GM11168 (cell line): ENCODE measurements around the gene GABRB1.

Experiments
- in situ Hi-C: fragments of 300-500 bp; cut with MboI; formaldehyde crosslinking; loops from one replicate; pipeline ENCODE4 v1.12.0; 2022; ENCODE audit warnings: low sequenced_read_pairs; ENCODE audit not compliant: unreplicated experiment

The GABRB1 gene

GRCh38 chr4:47194036-47194737, 162.8 kb downstream of the GABRB1 start:
- in situ Hi-C loops = no loop called here

- in situ Hi-C loops = no loop called here
These were observed 164.3 kb downstream of the GABRB1 start for GRCh38 chr4:47195706-47196105.

- in situ Hi-C loops = no loop called here
These were observed 167.4 kb downstream of the GABRB1 start for GRCh38 chr4:47198791-47199190.

- in situ Hi-C loops = no loop called here
These were observed 172.2 kb downstream of the GABRB1 start for GRCh38 chr4:47203593-47203992.

GRCh38 chr4:47207555-47207954, 176.2 kb downstream of the GABRB1 start:
- in situ Hi-C loops = no loop called here

GRCh38 chr4:47209833-47210232, 178.5 kb downstream of the GABRB1 start:
- in situ Hi-C loops = no loop called here

DNA sequence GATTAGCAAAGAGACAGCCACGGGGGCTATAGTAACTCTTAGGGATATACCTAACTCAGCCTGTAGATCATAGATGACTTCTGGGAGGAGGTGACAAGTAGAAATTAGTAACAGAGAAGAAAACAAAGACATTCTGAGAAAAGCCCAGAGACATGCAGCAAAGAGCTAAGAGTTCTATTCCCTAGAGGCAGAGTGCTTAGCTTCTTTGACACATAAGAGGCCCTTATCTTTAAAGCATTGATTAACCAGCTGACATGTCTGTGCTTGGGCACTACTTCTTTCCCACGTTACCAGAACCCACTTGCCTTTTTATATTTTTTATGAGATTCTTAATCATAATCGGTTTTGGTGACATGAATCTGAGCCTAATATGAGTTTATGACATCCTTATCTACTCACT, 179.5 kb downstream of the GABRB1 start:
- in situ Hi-C loops = no loop called here

DNA sequence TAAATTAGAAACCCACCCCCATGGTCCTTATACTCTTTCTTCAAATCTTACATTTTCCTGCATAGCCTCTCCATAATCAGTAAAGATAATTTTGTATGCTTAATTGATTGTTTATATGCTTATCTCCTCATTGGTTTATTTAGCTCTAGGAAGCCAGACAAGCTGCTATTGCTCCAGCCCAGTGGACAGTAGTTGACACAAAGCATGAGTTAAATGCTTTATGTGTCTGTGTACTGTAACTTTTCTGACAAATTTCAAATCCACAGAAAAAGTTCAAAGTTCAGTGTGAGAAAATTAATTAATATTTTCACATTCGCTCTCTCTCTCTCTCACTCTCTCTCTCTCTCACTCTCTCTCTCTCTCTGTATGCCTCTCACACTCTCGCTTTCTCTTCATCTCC, 181.7 kb downstream of the GABRB1 start:
- in situ Hi-C loops = no loop called here

- in situ Hi-C loops = no loop called here
These were observed 182.2 kb downstream of the GABRB1 start for GRCh38 chr4:47213539-47213938.

DNA sequence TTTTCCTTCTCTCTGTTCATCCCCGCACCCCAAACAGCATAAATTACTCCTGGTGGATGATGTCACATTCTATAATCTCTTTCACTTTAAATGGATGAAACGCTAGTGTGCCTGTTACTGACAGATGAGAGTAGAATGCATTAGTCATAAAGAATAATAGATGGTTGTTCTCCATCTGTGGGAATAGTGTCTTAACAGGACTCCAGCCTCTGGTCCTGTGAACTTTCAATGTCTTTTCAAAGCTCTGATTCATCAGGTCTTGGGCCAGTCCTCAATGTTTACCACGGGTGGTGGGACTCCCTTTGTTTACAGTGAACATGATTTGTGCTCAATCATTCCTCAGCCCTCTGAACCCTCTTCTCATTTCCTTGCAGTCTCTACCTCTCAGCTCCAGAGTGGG, 182.6 kb downstream of the GABRB1 start:
- in situ Hi-C loops = no loop called here

- in situ Hi-C loops = no loop called here
These were observed 184.4 kb downstream of the GABRB1 start for GRCh38 chr4:47215759-47216158.

DNA sequence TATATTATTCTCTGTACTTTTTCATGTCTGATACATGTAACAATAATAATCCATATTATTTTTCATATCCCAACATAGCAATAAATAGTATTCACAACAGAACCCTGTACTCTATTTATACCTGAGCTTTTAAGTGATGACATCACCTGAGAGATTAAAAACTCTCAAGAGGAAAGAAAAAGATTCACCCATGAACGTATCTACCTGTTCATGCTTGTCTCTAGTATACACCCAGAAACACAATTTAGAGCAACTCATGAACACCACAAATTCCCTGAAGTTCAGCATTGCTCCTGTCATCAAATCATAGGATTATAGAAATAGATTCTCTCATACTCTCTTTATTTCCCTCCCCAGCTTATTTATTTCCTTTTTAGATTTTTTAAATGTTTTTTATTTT, 185.9 kb downstream of the GABRB1 start:
- in situ Hi-C loops = no loop called here

- in situ Hi-C loops = no loop called here
These were observed 186.5 kb downstream of the GABRB1 start for GRCh38 chr4:47217884-47218283.

- in situ Hi-C loops = no loop called here
These were observed 187.3 kb downstream of the GABRB1 start for GRCh38 chr4:47218631-47219030.

DNA sequence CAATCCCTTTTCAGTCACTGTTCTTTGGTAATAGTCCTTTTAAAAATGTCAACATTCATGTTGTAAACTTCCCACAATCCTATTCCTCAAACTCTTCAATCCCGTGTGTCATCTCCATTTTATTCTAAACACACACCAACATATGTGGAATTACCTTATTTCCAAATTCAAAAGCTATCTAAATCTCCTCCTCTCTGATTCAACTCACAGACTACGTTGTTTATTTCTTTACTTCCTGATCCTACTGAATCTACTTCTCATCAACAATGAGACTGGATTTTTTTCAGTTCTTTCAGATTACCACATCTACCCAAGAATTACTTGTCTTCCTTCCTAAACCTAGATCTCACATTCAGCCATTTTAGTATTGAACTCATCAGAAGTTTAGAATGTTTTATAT, 188.2 kb downstream of the GABRB1 start:
- in situ Hi-C loops = no loop called here

DNA sequence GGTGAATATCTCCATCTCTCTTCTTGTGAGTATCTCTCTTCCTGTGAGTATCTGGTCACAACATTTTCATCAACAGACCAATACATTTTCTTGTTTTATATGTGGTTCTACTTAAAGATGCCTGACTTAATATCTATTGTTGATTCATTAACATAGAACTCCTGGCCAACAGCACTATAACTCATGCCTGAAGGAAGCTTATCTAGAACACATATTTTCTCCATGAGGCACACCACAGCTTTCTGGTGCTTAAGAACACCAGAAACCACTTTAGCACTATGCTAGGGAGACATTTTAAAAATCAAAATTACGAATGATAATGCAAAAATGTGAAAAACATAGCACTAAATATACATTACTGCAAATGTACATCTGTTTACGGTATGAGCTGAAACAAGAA, 190.4 kb downstream of the GABRB1 start:
- in situ Hi-C loops = no loop called here

GRCh38 chr4:47222276-47222675, 190.9 kb downstream of the GABRB1 start:
- in situ Hi-C loops = no loop called here

GRCh38 chr4:47224361-47224760, 193.0 kb downstream of the GABRB1 start:
- in situ Hi-C loops = no loop called here

- in situ Hi-C loops = no loop called here
These were observed 204.4 kb downstream of the GABRB1 start for GRCh38 chr4:47235721-47236120.

DNA sequence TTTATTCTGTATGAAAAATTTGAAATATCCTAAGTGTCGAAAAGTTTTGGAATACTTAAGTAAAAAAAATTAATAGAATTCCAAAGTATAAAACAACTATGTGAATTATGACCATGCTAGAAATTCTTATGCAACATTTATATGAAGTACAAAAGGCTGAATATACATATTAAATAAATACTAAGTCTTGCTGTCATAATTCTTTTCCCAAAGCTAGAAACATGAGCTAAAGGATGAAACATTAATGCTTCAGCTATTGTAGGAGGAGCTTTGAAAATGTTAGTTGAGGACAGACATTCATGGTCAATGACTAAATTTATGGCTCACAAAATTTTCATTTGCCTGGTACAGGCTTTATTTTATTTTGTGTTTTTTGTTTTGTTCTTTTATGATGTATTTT, 207.3 kb downstream of the GABRB1 start:
- in situ Hi-C loops = no loop called here

GRCh38 chr4:47239649-47240048, 208.3 kb downstream of the GABRB1 start:
- in situ Hi-C loops = no loop called here

DNA sequence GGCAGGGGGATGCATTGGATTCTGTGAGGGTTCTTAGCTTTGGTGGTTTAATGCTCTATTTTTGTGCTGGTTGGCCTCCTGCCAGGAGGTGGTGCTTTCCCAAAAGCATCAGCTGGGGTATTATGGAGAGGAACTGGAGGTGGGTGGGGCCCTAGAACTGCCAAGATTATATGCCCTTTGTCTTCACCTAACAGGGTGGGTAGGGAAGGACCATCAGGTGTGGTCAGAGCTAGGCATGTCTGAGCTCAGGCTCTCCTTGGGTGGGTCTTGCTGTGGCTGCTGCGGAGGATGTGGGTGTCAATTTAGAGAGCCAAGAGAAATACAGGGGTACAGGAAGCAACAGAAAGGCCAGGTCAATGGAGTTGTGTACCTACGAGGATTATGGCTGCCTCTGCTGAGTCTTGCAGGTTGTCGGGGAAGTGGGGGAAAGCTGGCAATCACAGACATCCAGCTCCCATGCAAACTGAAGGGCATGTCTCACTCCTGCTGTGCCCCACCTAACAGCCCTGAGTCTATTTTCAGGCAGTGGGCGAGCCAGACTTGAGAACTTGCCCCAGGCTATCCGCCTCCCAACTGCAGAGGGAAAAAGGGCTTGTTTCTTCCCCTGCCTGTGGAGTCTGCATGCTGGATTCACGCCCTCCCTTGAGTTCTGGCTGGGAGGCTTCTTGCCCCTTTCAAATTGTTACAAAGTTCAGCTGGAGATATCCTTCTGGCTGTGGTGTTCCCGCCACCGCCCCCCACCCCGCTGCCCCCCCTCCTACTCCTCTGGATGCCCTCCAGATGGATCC, 220.2 kb downstream of the GABRB1 start:
- in situ Hi-C loops = no loop called here
